ENCODE measurements around the gene HOXD3. TPM values are rescaled to one million over a fixed set of nuclear protein-coding genes. Genes with fewer than 3 reads are reported as not detected.

The HOXD3 gene
- total RNA-seq, 1 experiment from 2014 or later = not detected

- H3K27ac Mint-ChIP-seq (ENCODE audit: unreplicated experiment) = no peak overlapping the region
- CTCF ChIA-PET = interaction anchor here (2.2 kb wide), 1 partner anchor 529 kb away, joined by 16 read pairs; no protein-coding TSS in a partner anchor
- intact Hi-C loops (cut with micrococcal nuclease; ENCODE audit: unreplicated experiment) = loop anchor here (5.0 to 10.0 kb wide), 3 partner anchors 427 to 1640 kb away; no protein-coding TSS in a partner anchor
- BruUV-seq (replicated peaks) = no TSS peak
- no peaks in the 10 kb centered on the region for H3K36me3 Mint-ChIP-seq (ENCODE audit: insufficient read depth, unreplicated experiment)
- H3K9me3 Mint-ChIP-seq (ENCODE audit: low read depth, unreplicated experiment) = no peaks in the 10 kb centered on the region
- peaks cover 4% of the 10 kb centered on the region for H3K27me3 Mint-ChIP-seq (ENCODE audit: unreplicated experiment)
- H3K4me3 Mint-ChIP-seq (ENCODE audit: low read depth, unreplicated experiment) = no peak overlapping the region
- no peak for DNase-seq
- TF ChIP-seq CTCF (IDR thresholded peaks at IDR 0.05; ENCODE audit: unreplicated experiment) = no peak
- no peaks in the 10 kb centered on the region for H3K4me1 Mint-ChIP-seq (ENCODE audit: low read depth, unreplicated experiment)
These were observed 31.9 kb upstream of the HOXD3 start for GRCh38 chr2:176124947-176125771.

GRCh38 chr2:176125772-176126054 is 31.4 kb upstream of the HOXD3 start:
- no peak for DNase-seq
- CTCF ChIA-PET = interaction anchor here (2.2 kb wide), 1 partner anchor 528 kb away, joined by 16 read pairs; no protein-coding TSS in a partner anchor
- Mint-ChIP-seq H3K4me3 (ENCODE audit: low read depth, unreplicated experiment) (no peak overlapping the region), H3K9me3 (ENCODE audit: low read depth, unreplicated experiment) (no peaks in the 10 kb centered on the region), H3K36me3 (ENCODE audit: insufficient read depth, unreplicated experiment) (no peaks in the 10 kb centered on the region), H3K27me3 (ENCODE audit: unreplicated experiment) (no peaks in the 10 kb centered on the region), H3K27ac (ENCODE audit: unreplicated experiment) (no peak overlapping the region), H3K4me1 (ENCODE audit: low read depth, unreplicated experiment) (no peaks in the 10 kb centered on the region)
- no peak for TF ChIP-seq CTCF (IDR thresholded peaks at IDR 0.05; ENCODE audit: unreplicated experiment)
- no TSS peak for BruUV-seq (replicated peaks)
- intact Hi-C loops (cut with micrococcal nuclease; ENCODE audit: unreplicated experiment) = loop anchor here (2.0 to 10.0 kb wide), 6 partner anchors 427 to 1639 kb away; no protein-coding TSS in a partner anchor

- H3K27me3 Mint-ChIP-seq (ENCODE audit: unreplicated experiment) = no peaks in the 10 kb centered on the region
- CTCF ChIA-PET = interaction anchor here (0.7 to 2.2 kb wide), 11 partner anchors 14 to 1022 kb away, joined by 3 to 16 read pairs (median 4); no protein-coding TSS in a partner anchor
- no peak overlapping the region for H3K4me3 Mint-ChIP-seq (ENCODE audit: low read depth, unreplicated experiment)
- no peaks in the 10 kb centered on the region for H3K36me3 Mint-ChIP-seq (ENCODE audit: insufficient read depth, unreplicated experiment)
- no peaks in the 10 kb centered on the region for H3K9me3 Mint-ChIP-seq (ENCODE audit: low read depth, unreplicated experiment)
- peak; percentile 60 for DNase-seq
- intact Hi-C loops (cut with micrococcal nuclease; ENCODE audit: unreplicated experiment) = loop anchor here (1.0 to 10.0 kb wide), 7 partner anchors 425 to 1638 kb away; no protein-coding TSS in a partner anchor
- BruUV-seq (replicated peaks) = no TSS peak
- TF ChIP-seq CTCF (IDR thresholded peaks at IDR 0.05; ENCODE audit: unreplicated experiment) = peak; percentile 73
- H3K4me1 Mint-ChIP-seq (ENCODE audit: low read depth, unreplicated experiment) = no peaks in the 10 kb centered on the region
- no peak overlapping the region for H3K27ac Mint-ChIP-seq (ENCODE audit: unreplicated experiment)
These were observed 30.0 kb upstream of the HOXD3 start for GRCh38 chr2:176126929-176127773.

DNA sequence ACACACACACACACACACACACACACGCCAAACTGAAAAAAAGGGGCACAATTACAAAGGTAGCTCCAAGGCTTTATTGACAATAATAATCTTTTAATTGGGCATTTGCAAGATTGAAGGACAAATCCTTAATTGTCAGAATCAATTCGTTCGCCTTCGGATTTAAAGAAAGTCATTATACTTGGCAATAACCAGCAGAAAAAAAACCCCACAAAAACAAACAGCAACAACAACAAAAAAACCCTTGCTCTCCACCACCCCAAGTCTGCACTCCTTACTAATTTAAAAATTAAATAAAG is 29.4 kb upstream of the HOXD3 start:
- no peaks in the 10 kb centered on the region for H3K27me3 Mint-ChIP-seq (ENCODE audit: unreplicated experiment)
- no peaks in the 10 kb centered on the region for H3K4me1 Mint-ChIP-seq (ENCODE audit: low read depth, unreplicated experiment)
- no peaks in the 10 kb centered on the region for H3K36me3 Mint-ChIP-seq (ENCODE audit: insufficient read depth, unreplicated experiment)
- no peak overlapping the region for H3K4me3 Mint-ChIP-seq (ENCODE audit: low read depth, unreplicated experiment)
- no peaks in the 10 kb centered on the region for H3K9me3 Mint-ChIP-seq (ENCODE audit: low read depth, unreplicated experiment)
- DNase-seq = no peak
- no TSS peak for BruUV-seq (replicated peaks)
- H3K27ac Mint-ChIP-seq (ENCODE audit: unreplicated experiment) = no peak overlapping the region
- CTCF ChIA-PET = interaction anchor here (0.9 kb wide), 2 partner anchors 1021 kb away, joined by 3 read pairs; no protein-coding TSS in a partner anchor
- TF ChIP-seq CTCF (IDR thresholded peaks at IDR 0.05; ENCODE audit: unreplicated experiment) = no peak
- intact Hi-C loops (cut with micrococcal nuclease; ENCODE audit: unreplicated experiment) = loop anchor here (1.0 to 10.0 kb wide), 7 partner anchors 425 to 1637 kb away; no protein-coding TSS in a partner anchor

Data from Calu3 (cell line).